22Rv1 (cell line): Measurements from ENCODE around the gene RPL12.

Source experiments
- H3K27ac ChIP-seq: fragments of 450-650 bp; 2 replicates; pipeline ENCODE4 v1.5.1; 2017
- ZFX ChIP-seq: fragments of 450-650 bp; IDR thresholded peaks from 2 replicates; pipeline ENCODE4 v1.6.1; 2017; ENCODE audit warnings: antibody characterized with exemption, borderline replicate concordance
- TF ChIP-seq, protein P1 (sequence below): fragments of 450-650 bp; IDR thresholded peaks from 2 replicates; pipeline ENCODE4 v1.5.1; 2017; ENCODE audit warnings: mild to moderate bottlenecking

RPL12 gene

DNA sequence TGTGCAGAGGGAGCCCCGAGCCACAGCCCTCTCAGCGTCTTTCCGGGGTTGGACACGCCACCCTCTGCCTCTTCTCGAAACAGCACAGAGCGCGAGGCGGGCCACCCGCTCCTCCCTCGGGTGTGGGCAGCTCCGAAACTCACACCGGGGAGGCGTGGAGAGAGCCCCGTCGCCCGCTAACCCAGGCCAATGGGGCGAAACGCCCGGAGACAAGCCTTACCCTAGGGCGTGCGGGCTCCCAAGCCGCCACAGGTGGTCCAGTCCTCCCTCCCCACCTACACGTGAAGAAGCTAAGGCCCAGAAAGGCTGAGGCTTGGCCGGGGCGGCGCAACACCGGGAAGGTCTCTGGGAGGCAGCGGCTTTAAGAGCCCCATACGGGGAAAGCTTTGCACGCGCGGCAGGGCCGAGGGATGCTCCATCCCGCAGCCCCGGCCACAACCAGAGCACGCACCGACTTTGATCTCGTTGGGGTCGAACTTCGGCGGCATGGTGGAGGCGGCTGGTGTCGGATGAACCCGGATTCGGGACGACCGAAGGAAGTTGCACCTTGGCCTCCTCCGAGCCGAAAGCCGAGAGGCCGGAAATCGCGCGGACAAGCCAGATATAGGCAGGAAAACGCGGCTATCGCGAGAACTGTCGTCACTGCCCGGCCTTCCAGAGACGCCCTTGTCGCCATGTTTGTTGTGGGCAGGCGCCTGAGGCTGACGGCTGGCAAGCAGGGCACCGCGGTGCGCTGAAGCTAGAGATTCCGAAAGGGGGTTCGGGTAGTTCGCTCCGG, at the start of gene RPL12, which contains the start of gene LRSAM1:
RPL12 (minus strand) TSS at position 577 of the 778 bp plus-strand sequence; CDS start at position 488, 89 bp downstream.
LRSAM1 (plus strand) TSS at position 681 of the 778 bp plus-strand sequence. CDS start 3,018 bp downstream, outside the sequence.
- no peak for TF ChIP-seq ZFX
- TF ChIP-seq, protein P1, sequence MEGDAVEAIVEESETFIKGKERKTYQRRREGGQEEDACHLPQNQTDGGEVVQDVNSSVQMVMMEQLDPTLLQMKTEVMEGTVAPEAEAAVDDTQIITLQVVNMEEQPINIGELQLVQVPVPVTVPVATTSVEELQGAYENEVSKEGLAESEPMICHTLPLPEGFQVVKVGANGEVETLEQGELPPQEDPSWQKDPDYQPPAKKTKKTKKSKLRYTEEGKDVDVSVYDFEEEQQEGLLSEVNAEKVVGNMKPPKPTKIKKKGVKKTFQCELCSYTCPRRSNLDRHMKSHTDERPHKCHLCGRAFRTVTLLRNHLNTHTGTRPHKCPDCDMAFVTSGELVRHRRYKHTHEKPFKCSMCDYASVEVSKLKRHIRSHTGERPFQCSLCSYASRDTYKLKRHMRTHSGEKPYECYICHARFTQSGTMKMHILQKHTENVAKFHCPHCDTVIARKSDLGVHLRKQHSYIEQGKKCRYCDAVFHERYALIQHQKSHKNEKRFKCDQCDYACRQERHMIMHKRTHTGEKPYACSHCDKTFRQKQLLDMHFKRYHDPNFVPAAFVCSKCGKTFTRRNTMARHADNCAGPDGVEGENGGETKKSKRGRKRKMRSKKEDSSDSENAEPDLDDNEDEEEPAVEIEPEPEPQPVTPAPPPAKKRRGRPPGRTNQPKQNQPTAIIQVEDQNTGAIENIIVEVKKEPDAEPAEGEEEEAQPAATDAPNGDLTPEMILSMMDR: no peak
- peak within 1 kb of the TSS; percentile 95 for H3K27ac ChIP-seq

DNA sequence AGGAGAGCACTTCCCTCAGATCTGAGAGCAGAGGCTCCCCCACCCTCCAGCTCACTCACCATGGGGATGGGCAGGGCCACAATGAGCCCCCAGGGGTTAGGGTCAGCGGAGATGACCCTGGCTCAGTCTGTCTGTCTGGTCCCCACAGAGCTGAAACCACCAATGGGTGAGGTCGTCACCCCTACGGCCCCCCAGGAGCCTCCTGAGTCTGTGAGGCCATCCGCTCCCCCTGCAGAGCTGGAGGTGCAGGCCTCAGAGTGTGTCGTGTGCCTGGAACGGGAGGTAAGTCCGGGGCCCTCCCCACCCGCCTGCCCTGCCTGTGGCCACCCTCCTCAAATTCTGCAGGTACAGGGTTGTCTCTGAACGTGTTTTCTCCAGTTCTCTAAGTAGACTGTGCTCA, 49.7 kb upstream of the RPL12 start:
- no peak overlapping the region for H3K27ac ChIP-seq
- no peak for TF ChIP-seq ZFX
- TF ChIP-seq, protein P1: no peak

- no peak for TF ChIP-seq ZFX
- TF ChIP-seq, protein P1: no peak
- no peak overlapping the region for H3K27ac ChIP-seq
Observed at GRCh38 chr9:127500399-127500798, 49.2 kb upstream of the RPL12 start.

- no peak overlapping the region for H3K27ac ChIP-seq
- TF ChIP-seq, protein P1: no peak
- TF ChIP-seq ZFX: no peak
Observed at GRCh38 chr9:127498298-127498697, 47.1 kb upstream of the RPL12 start.

- H3K27ac ChIP-seq: no peak overlapping the region
- TF ChIP-seq, protein P1: no peak
- TF ChIP-seq ZFX: no peak
Observed at GRCh38 chr9:127497656-127498290, 46.6 kb upstream of the RPL12 start.

GRCh38 chr9:127496974-127497373, 45.8 kb upstream of the RPL12 start:
- H3K27ac ChIP-seq: no peak overlapping the region
- TF ChIP-seq, protein P1: no peak
- TF ChIP-seq ZFX: no peak
